Activated T-helper 9 cell treated with anti-CD3 and anti-CD28 coated beads, Interleukin-2, amount 50 U/mL, for 16 hours (primary cell): ENCODE results near the gene CFAP77.

Experiments used
- DNase-seq: peaks from one replicate; pipeline ENCODE4 v3.0.0-alpha.2; 2020; ENCODE audit warnings: low read depth

CFAP77 gene

DNA sequence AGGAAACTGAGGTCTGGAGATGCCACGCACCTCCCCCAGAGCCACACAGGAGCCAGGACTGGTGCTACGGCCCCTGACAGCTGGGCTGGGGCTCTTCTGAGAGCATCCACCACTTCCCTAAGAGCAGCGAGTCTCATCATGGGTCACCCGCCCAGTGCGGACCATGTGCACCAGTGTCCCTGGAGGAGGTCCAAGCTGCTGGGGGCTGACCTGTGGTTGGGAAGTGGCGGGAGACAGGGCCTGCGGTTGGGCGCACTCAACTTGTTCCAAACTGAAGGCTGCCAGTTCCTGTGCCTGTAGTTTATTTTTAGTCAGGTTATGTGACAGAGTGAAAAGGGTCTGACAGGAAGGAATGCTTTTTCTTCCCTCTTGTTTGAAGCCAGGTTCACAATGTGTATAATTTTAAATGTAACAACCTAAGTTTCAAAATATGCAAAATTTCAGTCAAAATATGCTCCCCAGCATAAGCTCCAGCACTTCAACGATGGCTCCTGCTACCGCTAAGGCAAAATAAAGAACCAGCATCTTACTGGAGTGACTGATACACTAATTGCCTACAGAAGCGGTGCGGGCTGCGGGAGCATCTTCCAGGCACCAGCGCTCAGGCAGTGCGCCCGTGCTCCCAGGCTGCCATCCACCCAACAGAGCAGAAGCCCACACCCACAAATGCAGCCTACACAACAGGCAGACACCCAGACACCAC lies 187.2 kb downstream of the CFAP77 start:
- no peak for DNase-seq

DNA sequence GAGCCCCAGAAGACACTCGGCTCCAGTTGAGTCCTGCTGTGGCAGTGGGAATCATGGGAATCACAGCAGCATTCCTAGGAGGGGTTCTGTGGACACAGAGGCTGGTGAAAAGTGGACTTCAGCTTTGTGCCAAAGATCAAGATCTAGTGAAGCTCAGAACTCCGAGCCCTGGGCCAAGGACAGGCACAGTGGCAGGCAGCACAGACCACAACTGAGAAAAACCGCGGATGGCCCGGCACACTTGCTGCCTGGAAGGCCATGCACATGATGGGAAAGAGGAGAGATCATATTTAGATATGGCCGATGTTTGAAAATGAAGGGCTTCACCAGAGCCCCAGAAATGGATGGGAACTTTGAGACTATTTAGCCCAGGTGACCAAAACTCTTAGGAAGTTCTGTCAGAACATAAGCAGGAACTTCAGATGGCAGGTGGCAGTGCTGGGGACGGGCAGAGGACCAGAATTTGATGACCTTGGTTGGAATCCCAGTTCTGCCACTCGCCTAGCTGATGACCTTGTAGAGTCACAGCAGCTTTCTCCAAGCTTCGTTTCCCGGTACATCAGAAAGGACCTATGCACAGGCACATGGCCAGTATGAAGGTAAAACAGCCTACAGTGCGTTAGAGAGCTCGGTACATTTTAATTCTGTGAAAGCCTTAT lies 190.4 kb downstream of the CFAP77 start:
- DNase-seq: no peak

- no peak for DNase-seq
Measured at GRCh38 chr9:132602207-132602606, 192.2 kb downstream of the CFAP77 start.

- no peak for DNase-seq
Measured at GRCh38 chr9:132605387-132605786, 195.4 kb downstream of the CFAP77 start.

GRCh38 chr9:132606066-132606465 lies 196.1 kb downstream of the CFAP77 start:
- no peak for DNase-seq

GRCh38 chr9:132609184-132609583 lies 199.2 kb downstream of the CFAP77 start:
- no peak for DNase-seq

DNA sequence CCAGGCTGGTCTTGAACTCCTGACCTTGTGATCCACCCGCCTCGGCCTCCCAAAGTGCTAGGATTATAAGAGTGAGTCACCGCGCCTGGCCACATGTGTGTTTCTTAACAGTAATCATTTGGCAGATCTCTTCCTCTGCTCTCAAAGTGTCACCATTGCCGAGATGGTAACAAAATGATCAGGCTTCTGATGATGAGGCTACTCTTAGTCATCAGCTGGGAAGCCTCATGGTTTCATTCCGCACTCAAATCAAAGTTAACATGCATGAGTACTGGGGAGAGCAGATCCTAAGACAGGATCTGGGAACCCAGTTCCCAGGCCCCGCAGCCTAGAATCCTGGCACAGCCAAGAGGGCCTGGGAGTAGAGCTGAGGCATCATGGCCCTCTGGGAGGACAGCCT lies 199.8 kb downstream of the CFAP77 start:
- no peak for DNase-seq

DNA sequence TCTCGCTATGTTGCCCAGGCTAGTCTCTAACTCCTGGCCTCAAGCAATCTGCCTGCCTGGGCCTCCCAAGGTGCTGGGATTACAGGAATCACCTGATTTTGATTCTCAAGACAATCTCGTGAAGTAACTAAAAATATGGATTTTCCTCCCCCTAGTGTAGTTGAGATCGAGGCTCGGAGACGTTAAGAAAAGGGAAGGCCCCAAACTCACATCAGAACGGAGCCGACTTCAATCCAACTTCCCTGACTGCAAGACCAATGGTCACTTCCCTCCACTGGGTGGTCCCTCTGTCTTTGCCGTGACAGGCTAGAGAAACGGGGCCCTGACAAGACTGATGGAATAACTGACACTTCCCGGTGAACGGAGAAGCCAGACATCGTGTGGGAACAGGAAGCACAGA lies 200.7 kb downstream of the CFAP77 start:
- DNase-seq: no peak

GRCh38 chr9:132614324-132614723 lies 204.3 kb downstream of the CFAP77 start:
- DNase-seq: no peak

DNA sequence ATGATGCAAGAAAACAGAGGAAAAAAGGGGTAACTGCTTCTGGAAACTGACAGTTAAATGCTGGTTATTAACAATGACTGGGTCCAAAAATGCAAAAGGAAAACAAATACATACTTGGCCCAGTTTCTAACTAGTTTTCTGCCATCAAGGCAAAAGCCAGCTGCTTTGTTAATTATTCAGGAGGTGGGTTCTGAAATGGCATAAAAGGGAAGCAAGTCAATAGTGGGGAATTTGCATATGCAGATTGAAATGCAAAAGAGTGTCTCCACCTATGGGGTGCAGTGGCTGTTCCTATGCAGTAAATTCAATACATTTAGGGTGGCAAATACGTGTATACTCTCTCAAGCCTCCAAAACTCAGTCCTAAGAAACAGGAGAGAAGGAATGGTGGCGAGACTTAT lies 205.8 kb downstream of the CFAP77 start:
- DNase-seq: no peak

DNA sequence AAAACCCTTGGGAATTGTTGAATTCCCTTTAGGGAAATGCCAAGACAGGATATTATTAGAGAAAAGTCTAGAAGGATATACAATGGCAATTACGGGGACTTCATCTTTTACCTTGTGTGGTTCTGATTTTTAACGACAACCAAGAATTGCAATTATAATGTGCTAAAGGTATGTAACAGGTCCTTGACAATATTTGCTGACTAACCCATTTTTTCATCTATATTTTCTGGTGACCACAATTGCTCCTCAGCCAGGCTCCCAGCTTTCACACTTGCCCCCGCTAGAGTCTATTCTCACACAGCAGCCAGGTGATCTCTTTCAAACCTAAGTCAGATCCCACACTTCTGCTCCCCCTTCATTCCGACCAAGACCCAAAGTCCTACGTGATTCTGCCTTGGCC lies 206.7 kb downstream of the CFAP77 start:
- no peak for DNase-seq

DNA sequence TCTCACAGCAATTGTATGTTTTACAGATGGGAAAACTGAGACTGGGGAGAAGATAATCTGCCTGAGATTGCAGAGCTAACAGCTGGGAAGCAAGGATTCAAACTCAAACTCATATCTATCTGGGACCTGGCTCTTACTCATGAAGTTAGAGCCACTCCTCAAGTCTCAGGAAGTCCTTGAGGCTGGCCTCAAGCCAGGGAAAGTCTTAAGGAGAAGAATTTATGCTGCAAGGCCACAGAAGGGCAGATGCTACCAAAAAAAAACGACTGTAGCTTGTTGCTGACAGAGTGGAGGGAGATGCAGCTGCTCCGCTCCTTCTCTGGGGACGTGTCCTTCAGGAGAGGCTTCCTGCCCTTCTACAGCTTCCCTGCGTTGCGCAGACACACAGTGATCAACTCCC lies 212.1 kb downstream of the CFAP77 start:
- no peak for DNase-seq
